Measurements from ENCODE around the gene SHISA6.

Gene SHISA6

GRCh38 chr17:11545696-11546095 is 304.7 kb downstream of the SHISA6 start:
- no peak for DNase-seq

- no peak for DNase-seq
Observed at GRCh38 chr17:11547853-11548252, 306.8 kb downstream of the SHISA6 start.

GRCh38 chr17:11548398-11548797 is 307.4 kb downstream of the SHISA6 start:
- no peak for DNase-seq

- DNase-seq, result no peak
Observed at GRCh38 chr17:11550431-11550830, 309.4 kb downstream of the SHISA6 start.

- no peak for DNase-seq
Observed at GRCh38 chr17:11551442-11551841, 310.4 kb downstream of the SHISA6 start.

GRCh38 chr17:11553135-11553534 is 312.1 kb downstream of the SHISA6 start:
- no peak for DNase-seq

GRCh38 chr17:11554042-11554441 is 313.0 kb downstream of the SHISA6 start:
- DNase-seq, result no peak

GRCh38 chr17:11554542-11554941 is 313.5 kb downstream of the SHISA6 start:
- no peak for DNase-seq

GRCh38 chr17:11555530-11555929 is 314.5 kb downstream of the SHISA6 start:
- DNase-seq, result no peak

- DNase-seq, result no peak
Observed at GRCh38 chr17:11557727-11558452, 316.9 kb downstream of the SHISA6 start.

- DNase-seq, result no peak
Observed at GRCh38 chr17:11558681-11559234, 317.7 kb downstream of the SHISA6 start.

- no peak for DNase-seq
Observed at GRCh38 chr17:11559601-11560000, 318.6 kb downstream of the SHISA6 start.

- no peak for DNase-seq
Observed at GRCh38 chr17:11561281-11561680, 320.3 kb downstream of the SHISA6 start.

GRCh38 chr17:11561702-11562101 is 320.7 kb downstream of the SHISA6 start:
- DNase-seq, result no peak

- DNase-seq, result no peak
Observed at GRCh38 chr17:11564589-11565380, 323.8 kb downstream of the SHISA6 start.

- DNase-seq, result no peak
Observed at GRCh38 chr17:11565591-11565990, 324.6 kb downstream of the SHISA6 start.

GRCh38 chr17:11578998-11579397 is 338.0 kb downstream of the SHISA6 start:
- DNase-seq, result no peak

- DNase-seq, result no peak
Observed at GRCh38 chr17:11580677-11581076, 339.7 kb downstream of the SHISA6 start.

GRCh38 chr17:11582217-11582616 is 341.2 kb downstream of the SHISA6 start:
- no peak for DNase-seq

GRCh38 chr17:11583306-11583992 is 342.4 kb downstream of the SHISA6 start:
- DNase-seq, result no peak

- DNase-seq, result no peak
Observed at GRCh38 chr17:11589716-11590115, 348.7 kb downstream of the SHISA6 start.

GRCh38 chr17:11598274-11599221 is 357.5 kb downstream of the SHISA6 start, which contains the start of gene DNAH9:
Gene DNAH9, plus strand, starts transcription at chr17:11598470. Its CDS starts 29 bp downstream, at chr17:11598499.
- DNase-seq, result no peak

All from effector CD8-positive, alpha-beta T cell (primary cell).